Endothelial cell (in vitro differentiated cells): ENCODE results near the gene RPGRIP1. TPM values are rescaled to one million over a fixed set of nuclear protein-coding genes. Genes with fewer than 3 reads are reported as not detected.

ENCODE experiments used
- DNase-seq: peaks from one replicate; pipeline ENCODE4 v3.0.0; 2021; ENCODE audit warnings: low spot score
- H3K27ac Mint-ChIP-seq: one replicate; pipeline ENCODE4 v1.8.0; 2021; ENCODE audit warnings: mixed read lengths, inconsistent platforms; ENCODE audit not compliant: unreplicated experiment
- H3K27me3 Mint-ChIP-seq: one replicate; pipeline ENCODE4 v1.8.0; 2021; ENCODE audit warnings: mild to moderate bottlenecking, moderate library complexity, mixed read lengths, inconsistent platforms; ENCODE audit not compliant: unreplicated experiment
- H3K36me3 Mint-ChIP-seq: one replicate; pipeline ENCODE4 v1.8.0; 2021; ENCODE audit warnings: mild to moderate bottlenecking, low read depth, mixed read lengths, inconsistent platforms; ENCODE audit not compliant: unreplicated experiment
- H3K4me1 Mint-ChIP-seq: one replicate; pipeline ENCODE4 v1.8.0; 2021; ENCODE audit warnings: mild to moderate bottlenecking, mixed read lengths, inconsistent platforms; ENCODE audit not compliant: unreplicated experiment
- H3K4me3 Mint-ChIP-seq: one replicate; pipeline ENCODE4 v1.8.0; 2021; ENCODE audit warnings: mild to moderate bottlenecking, mixed read lengths, inconsistent platforms; ENCODE audit not compliant: unreplicated experiment
- H3K9me3 Mint-ChIP-seq: one replicate; pipeline ENCODE4 v1.8.0; 2021; ENCODE audit warnings: mixed read lengths, inconsistent platforms; ENCODE audit not compliant: unreplicated experiment
- total RNA-seq: library from RNA; stranded (reverse); fragmentation: NEBNext Ultra II Directional; extraction: Animal tissue kit (Norgen Biotek cat#: 25700); gene quantifications from one replicate; pipeline ENCODE4 v1.2.1, GENCODE V29; 2021; ENCODE audit not compliant: unreplicated experiment
- TF ChIP-seq, protein P1 (sequence below): fragments of 200-600 bp; sonication (generic); IDR thresholded peaks from one replicate; pipeline ENCODE4 v1.5.0; 2021; ENCODE audit warnings: antibody characterized with exemption; ENCODE audit not compliant: unreplicated experiment

Gene RPGRIP1
- total RNA-seq, 1 donor from 2014 or later, result 1.5 TPM

- Mint-ChIP-seq H3K9me3 (no peaks in the 10 kb centered on the region), H3K4me3 (peak overlapping the region; percentile 24), H3K27ac (peak overlapping the region; percentile 38), H3K36me3 (peaks cover 48% of the 10 kb centered on the region), H3K4me1 (peaks cover 35% of the 10 kb centered on the region), H3K27me3 (peaks cover 5% of the 10 kb centered on the region)
- TF ChIP-seq, protein P1, sequence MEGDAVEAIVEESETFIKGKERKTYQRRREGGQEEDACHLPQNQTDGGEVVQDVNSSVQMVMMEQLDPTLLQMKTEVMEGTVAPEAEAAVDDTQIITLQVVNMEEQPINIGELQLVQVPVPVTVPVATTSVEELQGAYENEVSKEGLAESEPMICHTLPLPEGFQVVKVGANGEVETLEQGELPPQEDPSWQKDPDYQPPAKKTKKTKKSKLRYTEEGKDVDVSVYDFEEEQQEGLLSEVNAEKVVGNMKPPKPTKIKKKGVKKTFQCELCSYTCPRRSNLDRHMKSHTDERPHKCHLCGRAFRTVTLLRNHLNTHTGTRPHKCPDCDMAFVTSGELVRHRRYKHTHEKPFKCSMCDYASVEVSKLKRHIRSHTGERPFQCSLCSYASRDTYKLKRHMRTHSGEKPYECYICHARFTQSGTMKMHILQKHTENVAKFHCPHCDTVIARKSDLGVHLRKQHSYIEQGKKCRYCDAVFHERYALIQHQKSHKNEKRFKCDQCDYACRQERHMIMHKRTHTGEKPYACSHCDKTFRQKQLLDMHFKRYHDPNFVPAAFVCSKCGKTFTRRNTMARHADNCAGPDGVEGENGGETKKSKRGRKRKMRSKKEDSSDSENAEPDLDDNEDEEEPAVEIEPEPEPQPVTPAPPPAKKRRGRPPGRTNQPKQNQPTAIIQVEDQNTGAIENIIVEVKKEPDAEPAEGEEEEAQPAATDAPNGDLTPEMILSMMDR, result no peak
- no peak for DNase-seq
Observed at GRCh38 chr14:21258889-21259787, 20.7 kb upstream of the RPGRIP1 start.

- no peak for DNase-seq
- TF ChIP-seq, protein P1, result no peak
- H3K27ac Mint-ChIP-seq, result no peak overlapping the region
- peaks cover 9% of the 10 kb centered on the region for H3K27me3 Mint-ChIP-seq
- peak overlapping the region; percentile 24 for H3K4me3 Mint-ChIP-seq
- H3K9me3 Mint-ChIP-seq, result no peaks in the 10 kb centered on the region
- peaks cover 52% of the 10 kb centered on the region for H3K4me1 Mint-ChIP-seq
- peaks cover 53% of the 10 kb centered on the region for H3K36me3 Mint-ChIP-seq
Observed at GRCh38 chr14:21261824-21262223, 18.1 kb upstream of the RPGRIP1 start.

GRCh38 chr14:21262410-21262809 is 17.5 kb upstream of the RPGRIP1 start:
- Mint-ChIP-seq H3K27ac (peak overlapping the region; percentile 34), H3K27me3 (peaks cover 9% of the 10 kb centered on the region), H3K9me3 (no peaks in the 10 kb centered on the region), H3K36me3 (peaks cover 47% of the 10 kb centered on the region), H3K4me3 (peak overlapping the region; percentile 35), H3K4me1 (peaks cover 52% of the 10 kb centered on the region)
- TF ChIP-seq, protein P1, result no peak
- no peak for DNase-seq

DNA sequence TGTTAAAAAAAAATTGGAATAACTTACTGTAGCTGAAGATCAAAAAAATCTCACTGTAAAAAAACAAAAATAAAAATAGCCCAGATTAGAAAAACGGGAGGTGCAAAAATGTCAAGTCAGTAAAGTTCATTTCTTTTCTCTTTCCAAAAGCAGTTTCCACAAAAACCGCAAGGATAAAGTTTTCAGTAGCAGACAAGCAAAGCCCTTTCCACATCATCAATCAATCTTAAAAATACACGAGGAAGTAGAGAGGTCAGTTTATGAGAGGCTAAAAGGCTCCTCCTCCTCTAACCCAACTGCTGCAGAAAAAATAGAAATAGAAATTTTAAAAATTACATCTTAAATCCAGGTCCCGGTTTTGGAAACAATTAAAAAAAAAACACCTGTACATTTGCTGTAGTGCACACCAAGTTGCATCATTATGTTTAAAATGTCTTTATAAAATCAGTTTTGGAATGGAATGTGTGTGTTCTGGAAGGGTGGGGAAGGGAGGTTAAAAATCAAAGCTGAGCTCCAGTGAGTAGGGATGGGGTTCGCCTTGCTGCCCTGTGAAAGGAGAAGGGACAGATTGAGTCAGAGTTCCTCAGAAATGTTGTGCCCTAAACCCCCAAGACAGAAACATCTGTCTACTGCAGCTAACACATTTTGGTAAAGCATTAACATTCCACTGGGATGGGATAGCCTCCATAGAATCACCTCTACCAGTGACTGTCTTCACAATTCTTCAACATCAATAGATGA is 16.4 kb upstream of the RPGRIP1 start:
- Mint-ChIP-seq H3K4me1 (peaks cover 54% of the 10 kb centered on the region), H3K36me3 (peaks cover 46% of the 10 kb centered on the region), H3K27ac (no peak overlapping the region), H3K9me3 (no peaks in the 10 kb centered on the region), H3K27me3 (peaks cover 9% of the 10 kb centered on the region), H3K4me3 (peak overlapping the region; percentile 10)
- DNase-seq, result no peak
- TF ChIP-seq, protein P1, result no peak
